ENCODE measurements around the gene SMPD3.
A peak's percentile ranks its signal among the peaks of the same experiment; 100 is the strongest.

Gene SMPD3

GRCh38 chr16:68365167-68365817 is 83.0 kb downstream of the SMPD3 start:
- TF ChIP-seq GATA2 (IDR thresholded peaks at IDR 0.05; ENCODE audit: low read depth, low read length) (no peak), GATA3 (IDR thresholded peaks at IDR 0.05; ENCODE audit: low read depth, low read length) (no peak)

GRCh38 chr16:68364561-68364998 is 83.7 kb downstream of the SMPD3 start:
- no peak for TF ChIP-seq GATA3 (IDR thresholded peaks at IDR 0.05; ENCODE audit: low read depth, low read length)
- peak; percentile 55 for TF ChIP-seq GATA2 (IDR thresholded peaks at IDR 0.05; ENCODE audit: low read depth, low read length)

- TF ChIP-seq GATA2 (IDR thresholded peaks at IDR 0.05; ENCODE audit: low read depth, low read length) (no peak), GATA3 (IDR thresholded peaks at IDR 0.05; ENCODE audit: low read depth, low read length) (no peak)
Observed at GRCh38 chr16:68363658-68364521, 84.4 kb downstream of the SMPD3 start.

- no peak for TF ChIP-seq GATA2 (IDR thresholded peaks at IDR 0.05; ENCODE audit: low read depth, low read length)
- no peak for TF ChIP-seq GATA3 (IDR thresholded peaks at IDR 0.05; ENCODE audit: low read depth, low read length)
Observed at GRCh38 chr16:68362947-68363657, 85.2 kb downstream of the SMPD3 start.

DNA sequence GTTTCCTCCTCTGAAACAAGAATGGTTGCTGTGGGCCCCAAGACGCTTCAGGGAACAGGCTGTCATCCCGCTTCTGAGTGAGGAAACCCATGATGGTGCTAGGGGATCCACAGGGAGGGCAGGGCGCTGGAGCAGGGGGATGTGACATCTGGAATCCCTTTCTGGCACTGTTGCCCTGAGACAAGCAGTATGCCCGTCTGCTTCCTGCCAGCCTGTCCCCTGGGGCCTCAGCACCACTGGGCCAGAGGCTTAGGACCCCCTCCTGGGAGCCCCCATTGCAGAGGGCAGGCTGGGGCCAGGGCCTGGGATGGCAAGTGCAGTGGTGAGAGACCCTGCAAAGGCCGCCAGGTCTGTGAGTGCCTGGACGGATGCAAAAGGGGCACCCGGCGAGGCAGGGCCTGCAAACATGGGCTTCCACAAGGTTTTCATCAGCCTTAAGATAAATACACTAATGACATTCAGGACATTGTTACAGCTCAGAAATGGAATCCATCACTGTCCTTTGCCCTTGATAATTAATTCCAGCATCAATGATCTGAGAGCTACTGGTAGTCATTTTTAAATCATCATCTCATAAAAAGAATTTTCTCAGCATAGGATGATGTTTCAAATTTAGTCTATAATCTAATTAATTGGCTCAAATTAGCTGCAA is 85.9 kb downstream of the SMPD3 start:
- TF ChIP-seq GATA3 (IDR thresholded peaks at IDR 0.05; ENCODE audit: low read depth, low read length) (no peak), GATA2 (IDR thresholded peaks at IDR 0.05; ENCODE audit: low read depth, low read length) (peak; percentile 55; the same call in 1 of the 2 replicates)

GRCh38 chr16:68361485-68361884 is 86.8 kb downstream of the SMPD3 start:
- TF ChIP-seq GATA3 (IDR thresholded peaks at IDR 0.05; ENCODE audit: low read depth, low read length) (no peak), GATA2 (IDR thresholded peaks at IDR 0.05; ENCODE audit: low read depth, low read length) (no peak)

GRCh38 chr16:68360956-68361355 is 87.4 kb downstream of the SMPD3 start:
- no peak for TF ChIP-seq GATA2 (IDR thresholded peaks at IDR 0.05; ENCODE audit: low read depth, low read length)

GRCh38 chr16:68360547-68360946 is 87.8 kb downstream of the SMPD3 start:
- no peak for TF ChIP-seq GATA2 (IDR thresholded peaks at IDR 0.05; ENCODE audit: low read depth, low read length)
- no peak for TF ChIP-seq GATA3 (IDR thresholded peaks at IDR 0.05; ENCODE audit: low read depth, low read length)

DNA sequence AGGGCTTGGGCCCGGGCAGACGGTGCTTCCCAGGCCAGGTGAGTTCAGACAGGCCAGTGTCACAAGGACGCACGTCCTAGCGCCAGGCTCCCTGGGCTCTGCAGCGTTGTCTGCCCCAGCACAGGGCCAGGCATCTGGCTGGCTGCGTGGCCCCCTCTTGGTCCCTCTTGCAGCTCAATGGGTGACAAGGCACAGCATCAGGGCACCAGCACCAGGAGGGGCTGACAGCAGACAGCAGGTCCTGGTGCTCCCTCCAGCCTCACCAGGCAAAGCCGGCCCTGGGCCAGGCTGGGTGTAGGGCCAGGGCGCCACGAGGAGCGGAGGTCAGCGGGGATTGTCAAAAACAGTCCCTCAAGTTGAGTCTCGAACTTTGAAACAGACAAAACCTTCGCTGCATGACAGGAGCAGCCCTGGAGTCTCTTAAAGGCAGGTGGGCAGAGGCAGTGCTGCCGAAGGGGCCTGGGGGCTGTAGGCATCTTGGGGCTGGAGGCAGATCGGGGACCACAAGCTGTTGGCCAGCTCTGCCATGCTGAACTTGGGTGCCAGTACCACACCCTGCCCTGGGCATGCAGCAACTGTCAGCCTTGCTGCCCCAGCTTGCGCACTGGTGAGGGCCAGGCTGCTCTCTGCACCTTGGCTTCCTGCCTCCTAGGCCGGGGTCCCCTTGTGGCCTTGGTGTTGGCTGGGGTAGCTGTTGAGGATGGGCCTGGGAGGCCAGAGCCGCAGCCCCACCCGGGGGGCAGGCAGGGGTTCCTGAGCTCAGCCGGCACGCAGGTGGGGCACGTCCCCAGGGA is 88.7 kb downstream of the SMPD3 start:
- no peak for TF ChIP-seq GATA3 (IDR thresholded peaks at IDR 0.05; ENCODE audit: low read depth, low read length)
- TF ChIP-seq GATA2 (IDR thresholded peaks at IDR 0.05; ENCODE audit: low read depth, low read length) = no peak

DNA sequence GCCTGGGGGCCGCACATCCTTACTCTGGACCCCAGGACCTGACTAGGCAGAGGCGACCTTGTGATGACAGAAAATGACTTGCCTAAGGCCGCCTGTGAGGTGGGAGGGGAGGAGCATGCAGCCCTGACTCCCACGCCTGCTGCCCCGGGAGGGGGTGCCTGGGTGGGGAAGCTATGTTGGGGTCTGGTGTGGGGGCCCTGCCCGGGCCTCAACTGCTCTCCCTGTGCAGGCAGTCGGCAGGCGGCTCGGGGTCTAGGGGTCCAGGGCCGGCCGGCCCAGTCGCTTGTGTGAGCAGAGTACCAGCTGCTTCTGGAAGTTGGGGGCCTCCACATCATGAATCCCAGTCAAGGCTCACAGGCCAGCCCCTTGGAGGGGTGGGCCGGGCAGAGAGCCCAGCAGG is 89.4 kb downstream of the SMPD3 start:
- no peak for TF ChIP-seq GATA2 (IDR thresholded peaks at IDR 0.05; ENCODE audit: low read depth, low read length)
- TF ChIP-seq GATA3 (IDR thresholded peaks at IDR 0.05; ENCODE audit: low read depth, low read length) = no peak

GRCh38 chr16:68357923-68358322 is 90.4 kb downstream of the SMPD3 start:
- TF ChIP-seq GATA2 (IDR thresholded peaks at IDR 0.05; ENCODE audit: low read depth, low read length) (no peak), GATA3 (IDR thresholded peaks at IDR 0.05; ENCODE audit: low read depth, low read length) (no peak)

GRCh38 chr16:68357521-68357922 is 90.8 kb downstream of the SMPD3 start:
- no peak for TF ChIP-seq GATA2 (IDR thresholded peaks at IDR 0.05; ENCODE audit: low read depth, low read length)
- TF ChIP-seq GATA3 (IDR thresholded peaks at IDR 0.05; ENCODE audit: low read depth, low read length) = no peak

GRCh38 chr16:68356919-68357286 is 91.4 kb downstream of the SMPD3 start:
- TF ChIP-seq GATA2 (IDR thresholded peaks at IDR 0.05; ENCODE audit: low read depth, low read length) (no peak), GATA3 (IDR thresholded peaks at IDR 0.05; ENCODE audit: low read depth, low read length) (no peak)
